Measurements from ENCODE around the gene PLEKHH2.

Gene PLEKHH2

GRCh38 chr2:43792653-43793052 is 155.6 kb downstream of the PLEKHH2 start:
- H3K27me3 Mint-ChIP-seq: no peaks in the 10 kb centered on the region
- DNase-seq (no peak), ATAC-seq (no peak)
- peaks cover 11% of the 10 kb centered on the region for H3K4me1 Mint-ChIP-seq
- no peaks in the 10 kb centered on the region for H3K9me3 Mint-ChIP-seq
- no peak overlapping the region for H3K27ac Mint-ChIP-seq
- no peak overlapping the region for H3K4me3 Mint-ChIP-seq

- Mint-ChIP-seq H3K9me3 (no peaks in the 10 kb centered on the region), H3K27ac (no peak overlapping the region), H3K27me3 (no peaks in the 10 kb centered on the region), H3K4me3 (no peak overlapping the region), H3K4me1 (no peaks in the 10 kb centered on the region)
- no peak for DNase-seq
- ATAC-seq: no peak
Observed at GRCh38 chr2:43794956-43795355, 157.9 kb downstream of the PLEKHH2 start.

- DNase-seq (no peak), ATAC-seq (no peak)
- no peaks in the 10 kb centered on the region for H3K9me3 Mint-ChIP-seq
- no peaks in the 10 kb centered on the region for H3K4me1 Mint-ChIP-seq
- no peaks in the 10 kb centered on the region for H3K27me3 Mint-ChIP-seq
- H3K4me3 Mint-ChIP-seq: no peak overlapping the region
- no peak overlapping the region for H3K27ac Mint-ChIP-seq
Observed at GRCh38 chr2:43796206-43796605, 159.1 kb downstream of the PLEKHH2 start.

GRCh38 chr2:43798300-43798699 is 161.2 kb downstream of the PLEKHH2 start:
- no peak for DNase-seq
- no peak for ATAC-seq
- H3K27ac Mint-ChIP-seq: no peak overlapping the region
- H3K9me3 Mint-ChIP-seq: no peaks in the 10 kb centered on the region
- H3K4me3 Mint-ChIP-seq: no peak overlapping the region
- H3K27me3 Mint-ChIP-seq: no peaks in the 10 kb centered on the region
- H3K4me1 Mint-ChIP-seq: no peaks in the 10 kb centered on the region

GRCh38 chr2:43800894-43801293 is 163.8 kb downstream of the PLEKHH2 start:
- ATAC-seq (no peak), DNase-seq (no peak)
- H3K27ac Mint-ChIP-seq: no peak overlapping the region
- no peaks in the 10 kb centered on the region for H3K27me3 Mint-ChIP-seq
- no peaks in the 10 kb centered on the region for H3K4me1 Mint-ChIP-seq
- no peaks in the 10 kb centered on the region for H3K9me3 Mint-ChIP-seq
- H3K4me3 Mint-ChIP-seq: no peak overlapping the region

GRCh38 chr2:43802135-43802534 is 165.1 kb downstream of the PLEKHH2 start:
- DNase-seq (no peak), ATAC-seq (no peak)
- Mint-ChIP-seq H3K9me3 (no peaks in the 10 kb centered on the region), H3K27ac (peak overlapping the region in 1 of 2 donors; percentile 54), H3K27me3 (no peaks in the 10 kb centered on the region), H3K4me1 (no peaks in the 10 kb centered on the region), H3K4me3 (no peak overlapping the region)

- Mint-ChIP-seq H3K27ac (no peak overlapping the region), H3K4me1 (no peaks in the 10 kb centered on the region), H3K9me3 (no peaks in the 10 kb centered on the region), H3K4me3 (no peak overlapping the region), H3K27me3 (no peaks in the 10 kb centered on the region)
- ATAC-seq (no peak), DNase-seq (no peak)
Observed at GRCh38 chr2:43803113-43803512, 166.1 kb downstream of the PLEKHH2 start.

GRCh38 chr2:43806719-43807031 is 169.6 kb downstream of the PLEKHH2 start:
- ATAC-seq: no peak
- Mint-ChIP-seq H3K4me3 (no peak overlapping the region), H3K27ac (peak overlapping the region in 1 of 2 donors; percentile 47), H3K4me1 (no peaks in the 10 kb centered on the region), H3K9me3 (no peaks in the 10 kb centered on the region), H3K27me3 (no peaks in the 10 kb centered on the region)
- no peak for DNase-seq

GRCh38 chr2:43810452-43810851 is 173.4 kb downstream of the PLEKHH2 start:
- Mint-ChIP-seq H3K4me1 (no peaks in the 10 kb centered on the region), H3K4me3 (no peak overlapping the region), H3K27ac (no peak overlapping the region), H3K27me3 (no peaks in the 10 kb centered on the region), H3K9me3 (no peaks in the 10 kb centered on the region)
- DNase-seq: no peak
- no peak for ATAC-seq

GRCh38 chr2:43810888-43811287 is 173.8 kb downstream of the PLEKHH2 start:
- H3K9me3 Mint-ChIP-seq: no peaks in the 10 kb centered on the region
- H3K27ac Mint-ChIP-seq: no peak overlapping the region

GRCh38 chr2:43812006-43812405 is 174.9 kb downstream of the PLEKHH2 start:
- Mint-ChIP-seq H3K27ac (no peak overlapping the region), H3K4me3 (no peak overlapping the region), H3K4me1 (no peaks in the 10 kb centered on the region), H3K27me3 (no peaks in the 10 kb centered on the region), H3K9me3 (peaks cover 0 to 3% of the 10 kb centered on the region in 2 donors)
- ATAC-seq (no peak), DNase-seq (no peak)

More at GRCh38 chr2:43810888-43811287, 173.8 kb downstream of the PLEKHH2 start:
- no peaks in the 10 kb centered on the region for H3K27me3 Mint-ChIP-seq
- no peak overlapping the region for H3K4me3 Mint-ChIP-seq
- H3K4me1 Mint-ChIP-seq: no peaks in the 10 kb centered on the region
- DNase-seq: no peak
- ATAC-seq: no peak

GRCh38 chr2:43812947-43813346 is 175.9 kb downstream of the PLEKHH2 start:
- Mint-ChIP-seq H3K4me3 (no peak overlapping the region), H3K27me3 (no peaks in the 10 kb centered on the region), H3K4me1 (no peaks in the 10 kb centered on the region), H3K27ac (no peak overlapping the region), H3K9me3 (peaks cover 0 to 3% of the 10 kb centered on the region in 2 donors)
- DNase-seq (no peak), ATAC-seq (no peak)

- Mint-ChIP-seq H3K4me1 (no peaks in the 10 kb centered on the region), H3K27me3 (no peaks in the 10 kb centered on the region), H3K4me3 (no peak overlapping the region), H3K9me3 (peaks cover 0 to 3% of the 10 kb centered on the region in 2 donors), H3K27ac (no peak overlapping the region)
- no peak for ATAC-seq
- no peak for DNase-seq
Observed at GRCh38 chr2:43814711-43815110, 177.7 kb downstream of the PLEKHH2 start.
